NCI-H2081 treated with DMSO at 0.1 percent for 48 hours (cell line): Measurements from ENCODE around the gene DENND4C.
"Not testable (repeated sequence)": the region's sequence is repeated elsewhere in the genome, so short reads cannot be mapped to it uniquely, and the experiment has no call there.

Source experiments
- DNase-seq: peaks from one replicate; lab custom pipeline; 2025; lab: John Stamatoyannopoulos, UW

Gene DENND4C

GRCh38 chr9:19224563-19224962, 5.9 kb upstream of the DENND4C start:
- DNase-seq = no peak

GRCh38 chr9:19229595-19230354, 718 bp upstream of the DENND4C start:
- peak; percentile 45 for DNase-seq

DNA sequence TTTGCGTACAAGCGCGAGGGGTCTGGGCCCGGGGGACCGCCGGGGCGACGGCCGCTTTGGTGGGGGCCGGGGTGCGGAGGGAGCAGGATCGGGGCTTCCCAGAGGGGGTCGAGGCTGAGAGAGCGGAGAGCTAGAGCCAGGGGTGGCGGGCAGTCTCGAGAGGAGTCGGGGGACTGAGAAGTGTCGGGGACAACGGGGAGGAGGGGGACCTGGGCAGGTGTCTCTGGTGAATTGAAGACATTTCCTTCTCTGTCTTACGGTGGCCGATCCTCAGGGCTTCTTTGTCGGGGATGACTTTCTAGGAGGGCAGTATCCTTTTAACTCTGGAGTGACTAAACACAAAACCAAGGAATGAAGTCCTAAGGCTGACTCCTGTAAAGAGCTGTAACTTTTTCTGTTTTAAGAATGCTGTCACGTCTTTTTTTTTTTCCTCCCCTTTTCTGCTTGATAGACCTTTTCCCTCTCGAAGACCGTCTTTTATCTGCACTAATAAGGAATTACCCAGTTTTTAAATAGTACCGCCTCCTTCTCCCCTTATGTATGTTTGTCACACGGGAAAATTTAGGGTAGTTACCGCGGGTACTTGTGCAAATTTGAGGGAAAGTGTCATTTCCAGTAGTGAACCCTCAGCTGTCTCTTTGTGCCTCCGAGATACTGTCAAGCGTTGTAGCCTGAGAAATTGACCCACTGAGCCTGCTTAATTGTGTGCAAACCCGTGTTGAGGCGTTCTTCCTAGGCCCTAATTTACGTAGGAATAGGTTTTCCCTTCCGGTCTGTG, 822 bp downstream of the DENND4C start:
- DNase-seq = no peak

GRCh38 chr9:19231904-19232822, 1.7 kb downstream of the DENND4C start:
- DNase-seq = no peak

- peak; percentile 43 for DNase-seq
Measured at GRCh38 chr9:19232823-19233194, 2.3 kb downstream of the DENND4C start.

DNA sequence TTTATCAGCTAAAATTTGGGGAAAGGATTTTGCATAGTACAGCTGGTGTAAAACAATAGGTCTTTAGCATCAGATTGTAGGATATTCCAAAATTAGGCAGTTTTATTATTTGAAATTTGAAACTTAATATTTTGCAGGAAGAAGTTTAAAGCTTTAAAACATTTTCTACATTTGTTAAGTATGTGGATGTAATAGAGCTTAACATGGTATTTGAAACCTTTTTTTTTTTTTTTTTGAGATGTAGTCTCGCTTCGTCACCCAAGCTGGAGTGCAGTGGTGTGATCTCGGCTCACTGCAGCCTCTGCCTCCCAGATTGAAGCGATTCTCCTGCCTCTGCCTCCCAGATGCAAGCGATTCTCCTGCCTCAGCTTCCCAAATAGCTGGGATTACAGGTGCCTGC, 2.9 kb downstream of the DENND4C start:
- DNase-seq = no peak

DNA sequence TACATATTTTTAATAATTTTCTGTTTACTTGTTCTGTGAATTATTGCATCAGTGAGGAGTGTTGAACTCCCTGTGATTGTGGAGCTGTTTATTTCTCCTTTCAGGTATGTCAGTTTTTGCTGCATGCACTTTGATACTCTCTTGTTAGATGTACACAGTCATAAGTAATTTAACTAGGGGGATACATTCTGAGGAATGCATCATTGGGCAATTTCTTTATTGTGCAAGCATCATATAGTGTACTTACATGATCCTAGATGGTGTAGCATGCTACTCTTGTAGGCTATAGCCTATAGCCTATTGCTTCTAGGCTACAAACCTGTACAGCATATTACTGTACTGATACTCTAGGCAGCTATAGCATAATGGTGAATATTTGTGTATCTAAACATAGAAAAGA, 9.5 kb downstream of the DENND4C start:
- no peak for DNase-seq

- no peak for DNase-seq
Measured at GRCh38 chr9:19241728-19242127, 11.2 kb downstream of the DENND4C start.

GRCh38 chr9:19243366-19244033, 13.0 kb downstream of the DENND4C start:
- DNase-seq = no peak

- no peak for DNase-seq
Measured at GRCh38 chr9:19246891-19247290, 16.4 kb downstream of the DENND4C start.

DNA sequence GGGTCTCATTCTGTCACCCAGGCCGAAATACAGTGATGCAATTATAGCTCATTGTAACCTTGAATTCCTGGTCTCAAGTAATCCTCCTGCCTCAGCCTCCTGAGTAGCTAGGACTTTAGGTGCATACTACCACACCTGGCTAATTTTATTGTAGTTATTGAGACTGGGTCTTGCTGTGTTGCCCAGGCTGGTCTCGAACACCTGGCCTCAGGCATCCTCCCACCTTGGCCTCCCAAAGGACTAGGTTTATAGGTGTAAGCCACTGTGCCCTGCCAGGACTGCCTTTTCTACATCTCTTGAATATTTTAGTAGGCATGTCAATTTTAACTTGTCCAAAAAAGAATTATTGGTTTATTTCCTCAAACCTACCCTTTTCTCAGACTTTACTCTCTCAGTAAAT, 16.9 kb downstream of the DENND4C start:
- no peak for DNase-seq

DNA sequence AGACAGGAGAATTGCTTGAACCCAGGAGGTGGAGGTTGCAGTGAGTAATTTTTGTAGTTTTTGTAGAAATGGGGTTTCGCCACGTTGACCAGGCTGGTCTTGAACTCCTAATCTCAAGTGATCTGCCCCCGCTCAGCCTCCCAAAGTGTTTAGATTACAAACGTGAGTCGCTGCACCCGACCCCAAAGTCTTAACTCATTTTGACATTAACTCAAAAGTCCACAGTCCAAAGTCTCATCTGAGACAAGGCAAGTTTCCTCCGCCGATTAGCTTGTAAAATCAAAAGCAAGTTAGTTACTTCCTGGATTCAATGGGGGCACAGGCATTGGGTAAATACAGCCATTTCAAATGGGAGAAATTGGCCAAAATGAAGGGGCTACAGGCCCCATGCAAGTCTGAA, 19.9 kb downstream of the DENND4C start:
- DNase-seq = not testable (repeated sequence)

DNA sequence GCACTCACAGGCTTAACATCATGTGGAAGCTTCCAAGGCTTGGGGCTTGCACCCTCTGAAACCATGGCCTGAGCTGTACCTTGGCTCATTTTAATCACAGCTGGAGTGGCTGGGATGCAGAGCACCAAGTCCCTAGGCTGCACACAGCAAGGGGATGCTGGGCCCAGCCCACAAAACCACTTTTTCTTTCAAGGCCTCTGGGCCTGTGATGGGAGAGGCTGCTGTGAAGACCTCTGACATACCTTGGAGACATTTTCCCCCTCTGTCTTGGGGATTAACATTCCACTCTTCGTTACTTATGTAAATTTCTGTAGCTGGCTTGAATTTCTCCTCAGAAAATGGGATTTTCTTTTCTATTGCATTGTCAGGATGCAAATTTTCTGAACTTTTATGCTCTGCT, 20.7 kb downstream of the DENND4C start:
- DNase-seq = not testable (repeated sequence)

GRCh38 chr9:19251622-19252021, 21.1 kb downstream of the DENND4C start:
- not testable (repeated sequence) for DNase-seq

DNA sequence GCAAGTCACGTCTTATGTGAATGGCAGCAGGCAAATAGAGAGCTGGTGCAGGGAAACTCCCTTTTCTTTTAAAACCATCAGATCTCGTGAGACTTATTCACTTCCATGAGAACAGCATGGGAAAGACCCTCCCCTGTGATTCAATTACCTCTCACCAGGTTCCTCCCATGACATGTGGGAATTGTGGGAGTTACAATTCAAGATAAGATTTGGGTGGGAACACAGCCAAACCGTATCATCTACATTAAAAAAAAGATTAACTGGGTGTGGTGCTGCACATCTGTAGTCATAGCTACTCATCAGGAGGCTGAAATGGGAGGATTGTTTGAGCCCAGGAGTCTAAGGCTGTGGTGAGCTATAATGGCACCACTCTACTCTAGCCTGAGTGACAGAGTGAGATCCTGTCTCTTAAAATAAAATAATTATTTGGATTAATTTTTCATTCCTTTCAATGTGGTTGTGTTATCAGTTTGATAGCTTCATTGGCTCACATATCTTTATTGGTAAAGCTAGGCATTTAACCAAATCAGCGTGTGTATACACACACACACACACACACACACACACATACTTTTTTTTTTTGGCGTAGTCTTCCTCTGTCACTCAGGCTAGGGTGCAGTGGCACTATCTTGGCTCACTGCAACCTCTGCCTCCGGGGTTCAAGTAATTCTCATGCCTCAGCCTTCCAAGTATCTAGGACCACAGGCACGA, 21.8 kb downstream of the DENND4C start:
- DNase-seq = no peak

GRCh38 chr9:19252885-19253219, 22.4 kb downstream of the DENND4C start:
- DNase-seq = no peak

DNA sequence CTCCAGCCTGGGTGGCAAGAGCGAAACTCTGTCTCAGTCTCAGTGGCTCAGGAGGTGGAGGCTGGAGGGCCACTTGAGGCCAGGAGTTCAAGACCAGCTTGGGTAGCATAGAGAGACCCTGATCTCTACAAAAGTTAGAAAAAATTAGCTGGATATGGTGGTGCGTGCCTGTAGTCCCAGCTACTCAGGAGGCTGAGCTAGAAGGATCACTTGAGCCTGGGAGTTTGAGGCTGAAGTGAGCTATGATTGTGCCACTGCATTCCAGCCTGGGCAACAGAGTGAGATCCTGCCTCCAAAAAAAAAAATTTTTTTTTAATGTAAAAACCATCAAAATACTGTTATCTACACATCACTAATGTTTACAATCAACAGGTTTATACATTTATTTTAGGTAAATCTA, 24.6 kb downstream of the DENND4C start:
- no peak for DNase-seq

GRCh38 chr9:19255821-19256220, 25.3 kb downstream of the DENND4C start:
- no peak for DNase-seq

DNA sequence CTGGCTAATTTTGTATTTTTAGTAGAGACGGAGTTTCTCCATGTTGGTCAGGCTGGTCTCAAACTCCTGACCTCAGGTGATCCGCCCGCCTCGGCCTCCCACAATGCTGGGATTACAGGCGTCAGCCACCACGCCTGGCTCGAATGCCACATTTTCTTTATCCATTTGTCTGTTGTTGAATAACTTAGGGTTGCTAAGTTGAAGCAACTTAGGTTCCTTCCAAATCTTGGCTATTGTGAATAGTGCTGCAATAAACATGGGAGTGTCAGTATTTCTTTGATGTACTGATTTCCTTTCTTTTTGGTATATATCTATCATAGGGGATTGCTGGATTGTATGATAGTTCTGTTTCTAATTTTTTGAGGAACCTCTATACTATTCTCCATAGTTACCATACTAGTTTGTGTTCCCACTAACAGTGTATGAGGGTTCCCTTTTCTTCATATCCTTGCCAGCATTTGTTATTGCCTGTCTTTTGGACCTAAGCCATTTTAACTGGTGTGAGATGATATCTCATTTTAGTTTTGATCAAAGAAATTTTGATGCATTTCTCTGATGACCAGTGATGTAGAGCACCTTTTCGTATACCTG, 29.3 kb downstream of the DENND4C start:
- DNase-seq = not testable (repeated sequence)

- DNase-seq = not testable (repeated sequence)
Measured at GRCh38 chr9:19265602-19266001, 35.1 kb downstream of the DENND4C start.
